Midbrain (tissue), 1 donor: ENCODE results near the gene TMCC1.
A peak's percentile ranks its signal among the peaks of the same experiment; 100 is the strongest.
"Not testable (repeated sequence)": the region's sequence is repeated elsewhere in the genome, so short reads cannot be mapped to it uniquely, and the experiment has no call there.

Experiments used
- DNase-seq: peaks from one replicate; lab custom pipeline; 2025; lab: John Stamatoyannopoulos, UW

TMCC1 gene

GRCh38 chr3:129836381-129837064 is 57.0 kb downstream of the TMCC1 start:
- no peak for DNase-seq

GRCh38 chr3:129835198-129835597 is 58.3 kb downstream of the TMCC1 start:
- DNase-seq = no peak

- DNase-seq = no peak
Measured at GRCh38 chr3:129834580-129834979, 58.9 kb downstream of the TMCC1 start.

- DNase-seq = not testable (repeated sequence)
Measured at GRCh38 chr3:129831942-129832341, 61.6 kb downstream of the TMCC1 start.

GRCh38 chr3:129831503-129831902 is 62.0 kb downstream of the TMCC1 start:
- DNase-seq = no peak

GRCh38 chr3:129829640-129830039 is 63.9 kb downstream of the TMCC1 start:
- DNase-seq = peak; percentile 81

GRCh38 chr3:129827765-129828164 is 65.7 kb downstream of the TMCC1 start:
- no peak for DNase-seq

- DNase-seq = peak; percentile 34
Measured at GRCh38 chr3:129824926-129825541, 68.5 kb downstream of the TMCC1 start.

GRCh38 chr3:129822679-129823078 is 70.8 kb downstream of the TMCC1 start:
- DNase-seq = no peak

- DNase-seq = no peak
Measured at GRCh38 chr3:129822241-129822640, 71.3 kb downstream of the TMCC1 start.

- DNase-seq = no peak
Measured at GRCh38 chr3:129820587-129820986, 72.9 kb downstream of the TMCC1 start.

- DNase-seq = no peak
Measured at GRCh38 chr3:129812589-129812988, 80.9 kb downstream of the TMCC1 start.

- DNase-seq = no peak
Measured at GRCh38 chr3:129809297-129809696, 84.2 kb downstream of the TMCC1 start.

- DNase-seq = no peak
Measured at GRCh38 chr3:129796146-129796545, 97.4 kb downstream of the TMCC1 start.

- no peak for DNase-seq
Measured at GRCh38 chr3:129795186-129796010, 98.1 kb downstream of the TMCC1 start.

- DNase-seq = peak; percentile 42
Measured at GRCh38 chr3:129794311-129795185, 99.0 kb downstream of the TMCC1 start.

- DNase-seq = peak; percentile 42
Measured at GRCh38 chr3:129793942-129794310, 99.6 kb downstream of the TMCC1 start.

- no peak for DNase-seq
Measured at GRCh38 chr3:129793319-129793718, 100.2 kb downstream of the TMCC1 start.

- DNase-seq = no peak
Measured at GRCh38 chr3:129783470-129783869, 110.0 kb downstream of the TMCC1 start.

GRCh38 chr3:129778871-129779270 is 114.6 kb downstream of the TMCC1 start:
- no peak for DNase-seq

GRCh38 chr3:129777806-129778205 is 115.7 kb downstream of the TMCC1 start:
- DNase-seq = peak; percentile 36

- DNase-seq = no peak
Measured at GRCh38 chr3:129775870-129776269, 117.6 kb downstream of the TMCC1 start.
